Lower leg skin (tissue), 4 donors: ENCODE data around the gene KDM4B. TPM values are rescaled to one million over a fixed set of nuclear protein-coding genes. Genes with fewer than 3 reads are reported as not detected.

Experiments used
- DNase-seq, 2 donors: peaks; one replicate each; pipeline ENCODE4 v3.0.0-alpha.2; 2019; ENCODE audit warnings: low spot score in 2 of 2
- H3K4me3 ChIP-seq: fragments of 200-600 bp; sonication (generic); 2 replicates; pipeline ENCODE4 v1.5.1; 2017; ENCODE audit warnings: mild to moderate bottlenecking, low read depth; ENCODE audit not compliant: poor library complexity, severe bottlenecking
- CTCF ChIP-seq, 3 donors: fragments of 450-650 bp; IDR thresholded peaks; one replicate each; pipeline ENCODE4 v1.5.1; 2016; ENCODE audit warnings: antibody characterized with exemption in 3 of 3, mild to moderate bottlenecking in 3 of 3, moderate library complexity in 2 of 3
- POLR2A ChIP-seq, 2 donors: fragments of 450-650 bp; IDR thresholded peaks; one replicate each; pipeline ENCODE4 v1.6.1; 2016 to 2017; ENCODE audit warnings: antibody characterized with exemption in 2 of 2, mild to moderate bottlenecking in 1 of 2, moderate library complexity in 1 of 2
- WGBS, 2 donors: methylation state at CpG; one replicate each; pipeline ENCODE4 v1.1.5; 2018; 5-methylcytosine and 5-hydroxymethylcytosine counted together
- intact Hi-C: fragments of 100-400 bp; cut with DNase I; formaldehyde crosslinking; loops from one replicate; pipeline ENCODE4 v1.15.0; 2023; ENCODE audit warnings: low total_unique reads
- total RNA-seq, 4 donors: library from RNA; depleted of rRNA; stranded (reverse); fragments of >200 nt; gene quantifications; one replicate each; pipeline ENCODE4 v1.1.0, GENCODE V29; 2016

Gene KDM4B
- total RNA-seq, 4 donors from 2014 or later, result 40.1 to 71.4 (median 51.3) TPM

GRCh38 chr19:4981681-4981958 lies 12.7 kb downstream of the KDM4B start:
- no peak overlapping the region for H3K4me3 ChIP-seq
- WGBS, 2 donors, result 89 to 93% methylated on average over 3 of the region's 3 CpGs
- DNase-seq, result no peak
- TF ChIP-seq CTCF (IDR thresholded peaks at IDR 0.05) (no peak), POLR2A (IDR thresholded peaks at IDR 0.05) (no peak)
- intact Hi-C loops, result no loop called here

GRCh38 chr19:4983346-4984105 lies 14.6 kb downstream of the KDM4B start:
- 83 to 87% methylated on average over 23 of the region's 23 CpGs for WGBS, 2 donors
- no peak overlapping the region for H3K4me3 ChIP-seq
- intact Hi-C loops, result no loop called here
- TF ChIP-seq CTCF (IDR thresholded peaks at IDR 0.05) (no peak), POLR2A (IDR thresholded peaks at IDR 0.05) (no peak)
- no peak for DNase-seq

- intact Hi-C loops, result no loop called here
- no peak overlapping the region for H3K4me3 ChIP-seq
- no peak for DNase-seq
- TF ChIP-seq POLR2A (IDR thresholded peaks at IDR 0.05), result no peak
- no peak for TF ChIP-seq CTCF (IDR thresholded peaks at IDR 0.05)
- WGBS, 2 donors, result 78 to 87% methylated on average over 7 of the region's 7 CpGs
These were observed 15.1 kb downstream of the KDM4B start for GRCh38 chr19:4984106-4984380.

- WGBS, 2 donors, result 76 to 83% methylated on average over 18 of the region's 18 CpGs
- no peak for TF ChIP-seq CTCF (IDR thresholded peaks at IDR 0.05)
- TF ChIP-seq POLR2A (IDR thresholded peaks at IDR 0.05), result no peak
- intact Hi-C loops, result no loop called here
- no peak for DNase-seq
- H3K4me3 ChIP-seq, result no peak overlapping the region
These were observed 15.6 kb downstream of the KDM4B start for GRCh38 chr19:4984438-4984990.

GRCh38 chr19:4985551-4985991 lies 16.7 kb downstream of the KDM4B start:
- no peak overlapping the region for H3K4me3 ChIP-seq
- DNase-seq, result no peak
- intact Hi-C loops, result loop anchor here (5.0 kb wide), 1 partner anchor 37 kb away; no protein-coding TSS in a partner anchor
- 77 to 82% methylated on average over 21 to 22 of the region's 22 CpGs for WGBS, 2 donors
- TF ChIP-seq CTCF (IDR thresholded peaks at IDR 0.05) (no peak), POLR2A (IDR thresholded peaks at IDR 0.05) (no peak)

- WGBS, 2 donors, result 92% methylated on average over 15 of the region's 19 CpGs
- no peak overlapping the region for H3K4me3 ChIP-seq
- intact Hi-C loops, result loop anchor here (5.0 kb wide), 1 partner anchor 36 kb away; no protein-coding TSS in a partner anchor
- no peak for DNase-seq
- TF ChIP-seq CTCF (IDR thresholded peaks at IDR 0.05) (no peak), POLR2A (IDR thresholded peaks at IDR 0.05) (no peak)
These were observed 17.1 kb downstream of the KDM4B start for GRCh38 chr19:4986056-4986455.
